Measurements from ENCODE around the gene PRKCZ. TPM values are rescaled to one million over a fixed set of nuclear protein-coding genes. Genes with fewer than 3 reads are reported as not detected.

PRKCZ gene
- total and polyA plus RNA-seq, 9 of the 15 experiments (the other 6 are each of a cell fraction or from before 2014, with no cell fraction given), result 0.07 to 3.1 (median 1.3) TPM

GRCh38 chr1:2230781-2231531, 180.7 kb downstream of the PRKCZ start (continued):
- TF ChIP-seq ARID4B (CRISPR knock-in tag; IDR thresholded peaks at IDR 0.05) (no peak), HDAC1 (IDR thresholded peaks at IDR 0.05) (peak in 1 of 2 experiments; percentile 71; a peak in 2 of 4 replicates), NKRF (IDR thresholded peaks at IDR 0.05; ENCODE audit: borderline replicate concordance) (peak; percentile 62), MXI1 (IDR thresholded peaks at IDR 0.05; ENCODE audit: low read depth, low read length) (no peak), HCFC1 (IDR thresholded peaks at IDR 0.05; ENCODE audit: low read depth, low read length) (no peak), MYNN (IDR thresholded peaks at IDR 0.05) (no peak), MYNN (CRISPR knock-in tag; IDR thresholded peaks at IDR 0.05) (no peak), TCF3 (CRISPR knock-in tag; IDR thresholded peaks at IDR 0.05) (peak; percentile 5; the same call in 1 of the 2 replicates), MNT (conservative IDR thresholded peaks at IDR 0.05) (peak; percentile 53 to 74), PHF8 (IDR thresholded peaks at IDR 0.05; ENCODE audit: borderline replicate concordance, low read length) (0 out of 2 replicates have a peak, but pooled peaks have one; percentile 13), TAL1 (IDR thresholded peaks at IDR 0.05) (no peak), PATZ1 (CRISPR knock-in tag; IDR thresholded peaks at IDR 0.05; ENCODE audit: borderline replicate concordance) (no peak), USF1 (CRISPR knock-in tag; IDR thresholded peaks at IDR 0.05) (peak; percentile 50; the same call in 1 of the 2 replicates), SMAD3 (CRISPR knock-in tag; conservative IDR thresholded peaks at IDR 0.05) (no peak), ZKSCAN8 (CRISPR knock-in tag; IDR thresholded peaks at IDR 0.05) (no peak), MAZ (CRISPR knock-in tag; conservative IDR thresholded peaks at IDR 0.05 in 1 of 2, IDR thresholded peaks at IDR 0.05 in 1 of 2) (0 out of 4 replicates have a peak, but pooled peaks have one; percentile 16 to 29)
